KMS-11 (cell line): ENCODE measurements around the gene EIF3M.

Experiments
- H2AFZ ChIP-seq: fragments of 200-600 bp; sonication (generic); 2 replicates; pipeline ENCODE4 v1.6.1; 2016; ENCODE audit warnings: antibody characterized with exemption, mixed run types, low read depth
- H3K27ac ChIP-seq: fragments of 200-600 bp; sonication (generic); 2 replicates; pipeline ENCODE4 v1.6.1; 2016; ENCODE audit warnings: mild to moderate bottlenecking, mixed run types
- H3K27me3 ChIP-seq: fragments of 200-600 bp; sonication (generic); 2 replicates; pipeline ENCODE4 v1.6.1; 2017; ENCODE audit warnings: mild to moderate bottlenecking, low read depth, mixed run types, moderate library complexity; ENCODE audit not compliant: insufficient read depth
- H3K36me3 ChIP-seq: fragments of 200-600 bp; sonication (generic); 2 replicates; pipeline ENCODE4 v1.6.1; 2017; ENCODE audit warnings: mild to moderate bottlenecking, mixed run types; ENCODE audit not compliant: insufficient read depth
- H3K4me1 ChIP-seq: fragments of 200-600 bp; sonication (generic); 2 replicates; pipeline ENCODE4 v1.6.1; 2016; ENCODE audit warnings: mild to moderate bottlenecking, low read depth, mixed run types; ENCODE audit not compliant: poor library complexity, severe bottlenecking
- H3K4me2 ChIP-seq: fragments of 200-600 bp; sonication (generic); 2 replicates; pipeline ENCODE4 v1.7.0; 2016; ENCODE audit warnings: mild to moderate bottlenecking, mixed run types
- H3K4me3 ChIP-seq: fragments of 200-600 bp; sonication (generic); IDR thresholded peaks from 2 replicates; pipeline ENCODE4 v1.6.1; 2017; ENCODE audit warnings: low read depth, low read length, mixed read lengths; ENCODE audit not compliant: insufficient read depth
- H3K79me2 ChIP-seq: fragments of 200-600 bp; sonication (generic); 2 replicates; pipeline ENCODE4 v1.6.1; 2016; ENCODE audit warnings: low read depth, mixed run types; ENCODE audit not compliant: insufficient read depth
- H3K9ac ChIP-seq: fragments of 200-600 bp; sonication (generic); 2 replicates; pipeline ENCODE4 v1.6.1; 2016; ENCODE audit warnings: mild to moderate bottlenecking, mixed run types
- H4K20me1 ChIP-seq: fragments of 200-600 bp; sonication (generic); 2 replicates; pipeline ENCODE4 v1.6.1; 2016; ENCODE audit warnings: mild to moderate bottlenecking, mixed run types; ENCODE audit not compliant: insufficient read depth
- TF ChIP-seq, protein P1 (sequence below): fragments of 200-600 bp; sonication (generic); conservative IDR thresholded peaks from 2 replicates; pipeline ENCODE4 v1.6.1; 2017; ENCODE audit warnings: low read depth, mild to moderate bottlenecking, antibody characterized with exemption, low read length, moderate library complexity, mixed read lengths

The EIF3M gene

DNA sequence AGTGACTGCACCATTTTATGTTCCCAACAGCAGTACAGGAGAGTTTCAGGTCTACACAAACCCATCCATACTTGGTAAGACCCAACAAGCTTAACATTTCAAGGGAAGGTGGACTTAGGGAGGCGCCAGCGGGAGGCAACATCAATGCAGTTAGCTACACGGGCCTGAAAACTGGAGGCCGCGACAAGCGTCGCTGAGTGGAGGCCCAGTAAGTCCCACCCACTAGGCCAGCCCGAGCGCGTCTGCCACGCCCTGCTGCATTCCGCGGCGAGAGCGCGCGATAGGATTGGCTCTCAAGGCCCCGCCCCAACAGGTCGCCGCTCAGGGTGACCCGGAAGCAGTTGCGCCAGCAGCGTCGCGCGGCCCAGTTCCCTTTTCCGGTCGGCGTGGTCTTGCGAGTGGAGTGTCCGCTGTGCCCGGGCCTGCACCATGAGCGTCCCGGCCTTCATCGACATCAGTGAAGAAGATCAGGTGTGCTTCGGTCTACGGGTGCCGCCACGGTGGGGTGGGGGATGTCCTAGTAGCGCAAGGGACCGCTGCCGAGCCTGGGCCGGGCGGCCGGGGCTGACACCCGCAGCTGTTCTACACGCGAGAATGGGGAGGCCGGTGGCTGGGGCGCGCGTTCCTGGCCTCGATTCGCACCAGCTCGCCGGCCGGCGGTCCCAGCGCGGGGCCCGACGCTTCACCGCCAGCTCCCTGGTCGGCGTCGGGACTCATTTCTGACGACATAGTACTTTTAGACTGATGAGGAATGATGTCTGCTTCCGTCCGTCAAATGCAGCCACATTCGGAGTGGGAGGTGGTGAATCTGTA is at the start of gene EIF3M:
EIF3M (plus strand) TSS at position 373 of the 813 bp plus-strand sequence; CDS start at position 430, 57 bp downstream.
- H3K36me3 ChIP-seq, result peaks cover 8% of the 10 kb centered on the region; the same call in 1 of the 2 replicates
- H3K27me3 ChIP-seq, result no peaks in the 10 kb centered on the region
- no peak within 1 kb of the TSS for H3K4me3 ChIP-seq
- peak within 1 kb of the TSS; percentile 83 for H3K4me2 ChIP-seq
- H3K4me1 ChIP-seq, result peaks cover 46% of the 10 kb centered on the region
- TF ChIP-seq, protein P1, sequence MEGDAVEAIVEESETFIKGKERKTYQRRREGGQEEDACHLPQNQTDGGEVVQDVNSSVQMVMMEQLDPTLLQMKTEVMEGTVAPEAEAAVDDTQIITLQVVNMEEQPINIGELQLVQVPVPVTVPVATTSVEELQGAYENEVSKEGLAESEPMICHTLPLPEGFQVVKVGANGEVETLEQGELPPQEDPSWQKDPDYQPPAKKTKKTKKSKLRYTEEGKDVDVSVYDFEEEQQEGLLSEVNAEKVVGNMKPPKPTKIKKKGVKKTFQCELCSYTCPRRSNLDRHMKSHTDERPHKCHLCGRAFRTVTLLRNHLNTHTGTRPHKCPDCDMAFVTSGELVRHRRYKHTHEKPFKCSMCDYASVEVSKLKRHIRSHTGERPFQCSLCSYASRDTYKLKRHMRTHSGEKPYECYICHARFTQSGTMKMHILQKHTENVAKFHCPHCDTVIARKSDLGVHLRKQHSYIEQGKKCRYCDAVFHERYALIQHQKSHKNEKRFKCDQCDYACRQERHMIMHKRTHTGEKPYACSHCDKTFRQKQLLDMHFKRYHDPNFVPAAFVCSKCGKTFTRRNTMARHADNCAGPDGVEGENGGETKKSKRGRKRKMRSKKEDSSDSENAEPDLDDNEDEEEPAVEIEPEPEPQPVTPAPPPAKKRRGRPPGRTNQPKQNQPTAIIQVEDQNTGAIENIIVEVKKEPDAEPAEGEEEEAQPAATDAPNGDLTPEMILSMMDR, result no peak
- H2AFZ ChIP-seq, result peak within 1 kb of the TSS; percentile 92
- peaks cover 33% of the 10 kb centered on the region for H4K20me1 ChIP-seq
- peak within 1 kb of the TSS; percentile 92 for H3K9ac ChIP-seq
- H3K27ac ChIP-seq, result peak within 1 kb of the TSS; percentile 89
- H3K79me2 ChIP-seq, result peaks cover 50% of the 10 kb centered on the region

DNA sequence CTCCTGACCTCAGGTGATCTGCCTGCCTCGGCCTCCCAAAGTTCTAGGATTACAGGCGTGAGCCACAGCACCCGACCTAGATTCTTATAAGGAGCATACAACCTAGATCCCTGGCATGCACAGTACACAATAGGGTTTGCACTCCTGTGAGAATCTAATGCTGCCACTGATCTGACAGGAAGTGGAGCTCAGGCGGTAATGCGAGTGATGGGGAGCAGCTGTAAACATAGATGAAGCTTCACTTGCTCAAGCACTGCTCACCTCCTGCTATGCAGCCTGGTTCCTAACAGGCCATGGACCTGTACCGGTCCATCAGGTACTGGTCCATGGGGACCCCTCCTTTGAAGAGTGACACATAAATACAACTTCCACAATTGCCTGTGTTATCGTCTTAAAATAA is 44.8 kb upstream of the EIF3M start:
- no peaks in the 10 kb centered on the region for H3K36me3 ChIP-seq
- no peak overlapping the region for H3K4me2 ChIP-seq
- H2AFZ ChIP-seq, result no peak overlapping the region
- H3K4me1 ChIP-seq, result no peaks in the 10 kb centered on the region
- H4K20me1 ChIP-seq, result no peaks in the 10 kb centered on the region
- TF ChIP-seq, protein P1, result no peak
- H3K79me2 ChIP-seq, result no peaks in the 10 kb centered on the region
- no peak overlapping the region for H3K27ac ChIP-seq
- H3K9ac ChIP-seq, result no peak overlapping the region
- H3K4me3 ChIP-seq, result no peak overlapping the region
- no peaks in the 10 kb centered on the region for H3K27me3 ChIP-seq

DNA sequence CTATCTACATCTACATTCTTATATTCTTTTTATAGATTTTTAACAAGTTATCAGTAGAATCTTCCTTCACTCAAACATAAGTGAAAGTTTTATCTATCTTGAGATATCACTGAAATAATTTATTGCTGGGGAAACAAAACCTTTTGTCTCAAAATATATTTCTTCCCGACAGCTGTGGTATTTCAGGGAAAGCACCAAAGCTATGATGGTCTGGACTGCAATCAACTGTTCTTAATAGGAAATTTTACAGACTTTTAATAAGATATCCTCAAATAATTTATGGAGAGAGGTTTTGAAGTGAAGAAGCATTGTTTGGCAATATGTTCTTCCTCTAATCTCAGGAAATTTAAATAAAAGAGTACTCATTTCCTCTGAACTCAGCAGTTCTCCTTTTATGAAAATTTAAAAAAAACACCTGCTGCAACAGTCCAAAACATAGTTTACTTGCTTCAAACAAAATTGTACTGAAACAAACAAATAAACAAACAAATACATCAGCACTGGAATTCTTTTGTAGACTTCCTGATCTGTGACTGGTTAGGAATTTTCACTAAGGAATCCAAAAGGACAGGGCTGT is 33.9 kb upstream of the EIF3M start:
- Histone ChIP-seq H3K27me3 (no peaks in the 10 kb centered on the region), H3K27ac (no peak overlapping the region), H3K9ac (no peak overlapping the region), H3K79me2 (no peaks in the 10 kb centered on the region), H3K36me3 (no peaks in the 10 kb centered on the region), H2AFZ (no peak overlapping the region), H4K20me1 (no peaks in the 10 kb centered on the region), H3K4me1 (no peaks in the 10 kb centered on the region), H3K4me2 (no peak overlapping the region), H3K4me3 (no peak overlapping the region)
- TF ChIP-seq, protein P1, result no peak

DNA sequence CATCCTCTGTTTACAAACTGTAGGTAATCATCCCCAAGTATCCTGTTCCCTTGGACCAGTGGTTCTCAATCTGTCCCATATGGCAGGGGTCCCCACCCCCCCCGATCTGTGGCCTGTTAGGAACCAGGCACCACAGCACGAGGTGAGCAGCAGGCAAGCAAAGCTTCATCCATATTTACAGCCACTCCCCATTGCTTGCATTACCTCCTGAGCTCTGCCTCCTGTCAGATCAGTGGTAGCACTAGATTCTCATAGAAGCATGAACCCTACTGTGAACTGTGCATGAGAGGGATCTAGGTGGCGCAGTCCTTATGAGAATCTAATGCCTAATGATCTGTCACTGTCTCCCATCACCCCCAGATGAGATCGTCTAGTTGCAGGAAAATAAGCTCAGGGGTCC is 33.4 kb upstream of the EIF3M start:
- H3K36me3 ChIP-seq, result no peaks in the 10 kb centered on the region
- H4K20me1 ChIP-seq, result no peaks in the 10 kb centered on the region
- H3K4me1 ChIP-seq, result no peaks in the 10 kb centered on the region
- no peak overlapping the region for H2AFZ ChIP-seq
- no peak overlapping the region for H3K4me3 ChIP-seq
- no peaks in the 10 kb centered on the region for H3K79me2 ChIP-seq
- no peaks in the 10 kb centered on the region for H3K27me3 ChIP-seq
- no peak overlapping the region for H3K4me2 ChIP-seq
- no peak overlapping the region for H3K9ac ChIP-seq
- no peak overlapping the region for H3K27ac ChIP-seq
- TF ChIP-seq, protein P1, result no peak
